OCI-LY1 (cell line): ENCODE data around the gene PEF1.

Experiments used
- EZH2 ChIP-seq: fragments of 200-600 bp; sonication (generic), shearing (Covaris generic); IDR thresholded peaks from 2 replicates; pipeline ENCODE4 v1.8.0; 2017; ENCODE audit warnings: borderline replicate concordance, mixed run types, mild to moderate bottlenecking, antibody characterized with exemption, low read length, moderate library complexity, mixed read lengths
- TF ChIP-seq, protein P1 (sequence below): fragments of 200-600 bp; sonication (generic), shearing (Covaris generic); IDR thresholded peaks from 2 replicates; pipeline ENCODE4 v1.5.1; 2017; ENCODE audit warnings: mild to moderate bottlenecking, antibody characterized with exemption, low read length, moderate library complexity, mixed read lengths

DNA sequence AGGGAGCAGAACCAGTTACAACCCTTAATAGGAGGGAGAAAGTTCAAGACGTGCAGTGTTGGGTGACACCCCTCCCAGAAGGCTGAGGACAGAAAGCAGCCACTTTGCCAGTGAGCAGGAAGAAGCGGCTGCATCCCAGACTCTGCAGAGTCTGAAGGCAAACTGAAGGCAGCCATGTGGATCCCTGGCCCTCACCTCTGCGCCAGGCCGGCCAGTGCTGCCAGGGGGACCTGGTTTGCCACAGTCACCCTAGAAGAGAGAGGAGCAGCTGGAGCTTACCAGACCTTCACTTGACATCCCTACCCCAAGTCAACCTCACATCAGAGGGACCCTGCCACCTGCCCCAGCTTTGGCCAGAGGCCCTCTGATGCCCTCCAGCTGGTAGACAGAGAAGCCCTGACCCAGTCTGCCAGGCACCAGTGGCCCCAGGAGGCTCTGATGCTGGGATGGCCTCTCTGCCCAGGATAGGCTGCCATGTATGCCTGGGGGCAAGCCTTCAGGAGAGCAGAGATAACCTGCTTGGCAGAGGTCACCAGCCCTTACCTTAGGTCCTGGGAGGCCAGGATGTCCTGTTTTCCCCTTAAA, 16.3 kb upstream of the PEF1 start:
- TF ChIP-seq, protein P1, sequence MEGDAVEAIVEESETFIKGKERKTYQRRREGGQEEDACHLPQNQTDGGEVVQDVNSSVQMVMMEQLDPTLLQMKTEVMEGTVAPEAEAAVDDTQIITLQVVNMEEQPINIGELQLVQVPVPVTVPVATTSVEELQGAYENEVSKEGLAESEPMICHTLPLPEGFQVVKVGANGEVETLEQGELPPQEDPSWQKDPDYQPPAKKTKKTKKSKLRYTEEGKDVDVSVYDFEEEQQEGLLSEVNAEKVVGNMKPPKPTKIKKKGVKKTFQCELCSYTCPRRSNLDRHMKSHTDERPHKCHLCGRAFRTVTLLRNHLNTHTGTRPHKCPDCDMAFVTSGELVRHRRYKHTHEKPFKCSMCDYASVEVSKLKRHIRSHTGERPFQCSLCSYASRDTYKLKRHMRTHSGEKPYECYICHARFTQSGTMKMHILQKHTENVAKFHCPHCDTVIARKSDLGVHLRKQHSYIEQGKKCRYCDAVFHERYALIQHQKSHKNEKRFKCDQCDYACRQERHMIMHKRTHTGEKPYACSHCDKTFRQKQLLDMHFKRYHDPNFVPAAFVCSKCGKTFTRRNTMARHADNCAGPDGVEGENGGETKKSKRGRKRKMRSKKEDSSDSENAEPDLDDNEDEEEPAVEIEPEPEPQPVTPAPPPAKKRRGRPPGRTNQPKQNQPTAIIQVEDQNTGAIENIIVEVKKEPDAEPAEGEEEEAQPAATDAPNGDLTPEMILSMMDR: no peak
- TF ChIP-seq EZH2: no peak
